ENCODE measurements around the gene GFOD2.

GFOD2 gene

DNA sequence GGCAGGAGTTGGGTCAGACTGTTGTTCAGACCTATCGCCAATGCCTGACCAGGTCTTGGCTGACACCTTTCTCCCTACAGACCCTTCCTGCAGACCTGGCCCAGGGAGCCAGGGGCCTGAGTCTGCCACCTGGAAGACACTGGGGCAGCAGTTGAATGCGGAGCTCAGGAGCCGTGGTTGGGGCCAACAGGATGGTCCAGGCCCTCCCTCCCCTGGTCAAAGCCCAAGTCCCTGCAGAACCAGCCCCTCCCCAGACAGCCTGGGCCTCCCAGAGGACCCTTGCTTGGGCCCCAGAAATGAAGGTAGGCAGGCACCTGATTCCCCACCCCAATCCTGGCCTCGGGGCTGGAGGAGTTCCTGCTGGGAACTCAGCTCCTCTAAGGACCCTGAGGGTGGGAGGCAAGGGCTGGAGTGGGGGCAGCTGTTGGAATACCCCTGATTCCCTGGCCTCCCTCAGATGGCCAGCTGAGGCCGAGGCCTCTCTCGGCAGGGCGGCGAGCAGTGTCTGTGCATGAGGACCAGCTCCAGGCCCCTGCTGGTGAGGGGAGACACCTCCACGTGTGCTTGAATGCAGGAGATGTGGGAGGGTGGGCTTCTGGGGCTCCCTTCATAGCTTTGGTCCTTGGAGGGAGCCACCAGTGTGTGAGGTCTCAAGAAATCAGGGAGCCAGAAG, 62.6 kb downstream of the GFOD2 start:
- no peak for DNase-seq

- no peak for DNase-seq
Measured at GRCh38 chr16:67655363-67655762, 63.8 kb downstream of the GFOD2 start.

DNA sequence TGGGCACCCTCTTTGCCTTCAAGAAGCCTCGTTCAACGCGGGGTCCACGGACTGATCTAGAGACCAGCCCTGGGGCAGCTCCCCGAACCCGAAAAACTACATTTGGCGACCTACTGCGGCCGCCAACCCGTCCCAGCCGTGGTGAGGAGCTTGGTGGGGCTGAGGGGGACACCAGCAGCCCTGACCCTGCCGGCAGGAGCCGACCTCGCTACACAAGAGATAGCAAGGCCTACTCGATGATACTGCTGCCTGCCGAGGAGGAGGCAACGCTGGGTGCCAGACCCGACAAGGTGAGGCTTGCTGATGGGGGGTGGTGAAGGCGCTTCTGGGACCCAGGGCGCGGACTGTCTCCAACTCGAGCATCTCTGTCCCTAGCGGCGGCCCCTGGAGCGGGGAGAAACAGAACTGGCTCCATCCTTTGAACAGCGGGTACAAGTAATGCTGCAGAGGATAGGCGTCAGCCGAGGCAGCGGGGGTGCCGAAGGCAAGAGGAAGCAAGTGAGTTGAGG, 64.7 kb downstream of the GFOD2 start:
- DNase-seq: no peak

DNA sequence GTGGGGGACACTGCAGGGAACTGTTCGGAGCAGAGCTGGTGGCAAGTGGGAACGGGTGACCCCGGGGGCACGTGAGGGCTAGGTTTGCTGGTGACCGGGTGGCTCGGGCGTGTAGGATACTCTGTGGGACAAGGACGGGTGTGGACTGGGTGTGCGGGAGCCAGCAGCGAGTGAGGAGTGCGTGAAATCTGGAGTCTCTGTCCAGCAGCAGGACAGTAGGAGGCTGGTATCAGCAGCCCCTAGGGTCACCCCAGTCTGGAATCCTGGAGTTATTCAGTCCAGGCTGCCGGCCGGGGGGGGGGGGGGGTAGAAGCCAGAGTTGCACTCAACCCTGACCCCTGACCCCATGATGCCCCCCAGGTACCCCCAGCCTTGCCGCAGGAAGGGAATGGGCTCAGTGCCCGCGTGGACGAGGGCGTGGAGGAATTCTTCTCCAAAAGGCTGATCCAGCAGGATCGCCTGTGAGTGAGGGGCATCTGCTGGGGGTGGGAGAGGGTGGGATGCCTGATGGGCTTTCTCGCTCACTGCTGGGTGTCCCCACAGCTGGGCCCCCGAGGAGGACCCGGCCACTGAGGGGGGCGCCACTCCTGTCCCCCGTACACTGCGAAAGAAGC, 65.2 kb downstream of the GFOD2 start:
- no peak for DNase-seq

- no peak for DNase-seq
Measured at GRCh38 chr16:67653128-67653788, 65.9 kb downstream of the GFOD2 start.

DNA sequence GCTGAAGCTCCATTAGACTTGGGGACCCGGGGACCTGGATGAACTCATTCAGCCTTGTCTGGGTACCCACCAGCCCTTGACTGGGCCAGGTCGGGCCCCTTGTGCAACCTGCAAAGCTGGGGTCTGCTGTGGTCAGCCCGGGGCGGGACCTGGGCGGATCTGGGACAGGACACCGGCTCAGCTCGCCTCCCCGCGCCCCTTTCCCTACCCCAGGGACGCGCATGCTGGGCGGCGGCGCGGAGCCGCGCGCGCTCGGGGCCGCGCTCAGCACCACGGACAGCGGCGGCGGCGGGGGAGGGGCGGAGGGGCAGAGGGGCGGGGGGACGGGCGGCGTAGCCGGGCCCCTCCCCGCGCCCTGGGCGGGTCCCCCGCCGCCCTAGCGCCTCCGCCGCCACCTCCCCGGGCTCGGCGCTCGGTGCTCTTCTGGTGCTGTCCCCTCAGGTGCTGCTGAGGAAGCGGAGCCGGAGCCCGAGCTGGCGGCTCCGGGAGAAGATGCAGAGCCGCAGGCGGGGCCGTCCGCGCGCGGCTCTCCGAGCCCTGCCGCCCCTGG, 66.5 kb downstream of the GFOD2 start:
- no peak for DNase-seq

DNA sequence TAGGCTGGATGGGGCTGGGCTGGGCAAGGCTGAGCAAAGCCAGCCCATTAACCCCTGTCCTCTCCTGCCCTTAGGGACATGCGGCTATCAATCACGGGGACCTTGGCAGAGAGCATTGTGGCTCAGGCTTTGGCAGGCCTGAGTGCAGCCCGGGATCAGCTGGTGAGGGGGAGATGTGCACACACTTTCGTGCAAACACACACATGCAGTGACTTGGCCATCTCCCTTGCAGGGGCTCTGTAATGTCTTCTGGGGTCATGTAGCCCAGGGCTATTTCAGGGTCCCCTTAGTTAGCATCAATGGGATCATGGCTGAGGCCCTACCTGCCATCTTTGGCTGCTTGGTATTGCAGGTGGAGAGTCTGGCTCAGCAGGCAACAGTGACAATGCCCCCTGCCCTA, 67.3 kb downstream of the GFOD2 start:
- DNase-seq: no peak

GRCh38 chr16:67651039-67651438, 68.1 kb downstream of the GFOD2 start:
- no peak for DNase-seq

- no peak for DNase-seq
Measured at GRCh38 chr16:67650023-67650422, 69.1 kb downstream of the GFOD2 start.

- no peak for DNase-seq
Measured at GRCh38 chr16:67649494-67649931, 69.6 kb downstream of the GFOD2 start.

DNA sequence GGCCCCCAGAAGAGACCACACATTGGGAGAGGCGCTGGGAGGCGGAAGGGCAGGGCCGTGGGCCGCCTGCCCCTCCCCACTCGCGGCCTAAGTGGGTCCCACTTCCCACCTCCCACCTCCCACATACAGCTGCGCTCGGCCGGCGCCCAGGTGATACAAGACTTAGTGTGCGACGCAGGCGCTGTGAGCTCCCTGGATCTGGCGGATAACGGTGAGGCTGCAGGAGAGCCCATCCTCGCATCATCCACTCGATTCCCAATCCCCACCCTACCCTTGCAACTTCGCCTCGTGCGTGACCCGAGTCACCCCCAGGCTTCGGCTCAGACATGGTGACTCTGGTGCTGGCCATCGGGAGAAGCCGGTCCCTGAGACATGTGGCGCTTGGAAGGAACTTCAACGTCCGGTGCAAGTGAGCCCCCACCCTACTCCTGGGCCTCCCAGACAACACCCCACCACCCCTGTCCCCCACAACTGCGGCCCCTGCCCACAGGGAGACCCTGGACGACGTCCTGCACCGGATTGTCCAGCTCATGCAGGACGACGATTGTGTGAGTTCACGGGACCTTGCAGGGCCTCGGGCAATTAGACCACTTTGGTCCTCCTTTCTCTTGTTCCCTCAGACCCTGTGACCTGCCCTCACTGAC, 70.2 kb downstream of the GFOD2 start:
- DNase-seq: no peak

GRCh38 chr16:67648088-67648763, 70.9 kb downstream of the GFOD2 start:
- no peak for DNase-seq

DNA sequence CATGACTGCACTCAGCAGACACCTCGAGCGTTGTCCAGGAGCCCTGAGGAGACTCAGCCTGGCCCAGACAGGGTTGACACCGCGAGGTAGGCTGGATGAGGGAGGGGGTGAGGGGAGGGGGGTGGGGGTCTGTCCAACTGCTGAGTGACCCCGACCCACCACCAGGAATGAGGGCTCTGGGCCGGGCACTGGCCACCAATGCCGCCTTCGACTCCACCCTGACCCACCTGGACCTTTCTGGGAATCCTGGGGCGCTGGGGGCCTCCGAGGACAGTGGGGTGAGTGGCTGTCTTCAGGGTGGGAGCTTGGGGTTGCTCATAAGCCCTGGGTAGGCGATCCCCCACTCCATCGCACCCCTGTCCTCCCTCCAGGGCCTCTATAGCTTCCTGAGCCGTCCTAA, 71.4 kb downstream of the GFOD2 start:
- no peak for DNase-seq

GRCh38 chr16:67647111-67647651, 71.9 kb downstream of the GFOD2 start:
- DNase-seq: no peak

DNA sequence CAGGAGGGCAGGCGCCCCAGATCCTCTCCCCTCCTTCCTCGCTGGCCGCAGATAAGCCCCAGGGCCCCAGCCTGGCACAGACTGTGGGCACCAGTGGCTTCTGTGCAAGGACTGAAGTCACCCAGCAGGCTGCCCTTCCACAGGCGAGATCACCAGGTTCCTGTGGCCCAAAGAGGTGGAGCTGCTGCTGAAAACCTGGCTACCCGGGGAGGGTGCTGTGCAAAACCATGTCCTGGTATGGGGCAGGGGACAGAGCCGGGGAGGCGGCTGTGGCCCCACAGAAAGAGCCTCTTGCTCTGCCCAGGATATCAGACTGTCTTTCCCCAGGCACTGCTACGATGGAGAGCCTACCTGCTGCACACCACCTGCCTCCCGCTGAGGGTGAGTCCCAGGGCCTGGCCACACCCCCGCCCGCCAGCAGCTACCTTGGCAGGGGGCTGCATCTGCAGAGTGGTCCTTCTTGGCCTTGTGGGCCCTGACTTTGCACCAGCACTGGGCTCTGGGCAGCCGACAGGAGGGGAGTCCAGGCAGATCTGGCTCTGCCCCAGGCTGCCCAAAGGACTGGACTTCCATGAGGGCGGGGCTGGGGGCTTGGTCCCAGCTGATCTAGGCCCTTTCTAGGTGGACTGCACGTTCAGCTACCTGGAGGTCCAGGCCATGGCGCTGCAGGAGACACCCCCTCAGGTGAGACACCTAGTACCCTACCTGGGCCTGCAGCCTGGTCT, 73.6 kb downstream of the GFOD2 start:
- no peak for DNase-seq

DNA sequence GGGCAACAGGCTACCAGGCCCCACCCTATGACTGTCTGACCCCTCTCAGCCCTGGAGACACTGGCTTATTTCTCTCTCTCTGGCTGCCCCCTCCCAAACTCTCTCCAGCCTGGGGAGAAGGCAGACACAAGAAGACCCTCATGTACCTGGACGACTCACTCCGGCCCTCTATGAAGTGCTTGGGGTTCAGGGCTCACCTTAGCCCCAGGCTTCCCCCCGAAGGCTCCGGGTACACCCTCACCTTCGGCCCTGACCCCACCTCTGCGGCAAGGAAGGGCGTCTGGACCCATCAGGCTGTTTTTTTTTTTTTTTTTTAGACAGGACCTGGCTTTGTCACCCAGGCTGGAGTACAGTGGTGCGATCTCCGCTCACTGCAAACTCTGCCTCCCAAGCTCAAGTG, 75.1 kb downstream of the GFOD2 start:
- DNase-seq: no peak

DNA sequence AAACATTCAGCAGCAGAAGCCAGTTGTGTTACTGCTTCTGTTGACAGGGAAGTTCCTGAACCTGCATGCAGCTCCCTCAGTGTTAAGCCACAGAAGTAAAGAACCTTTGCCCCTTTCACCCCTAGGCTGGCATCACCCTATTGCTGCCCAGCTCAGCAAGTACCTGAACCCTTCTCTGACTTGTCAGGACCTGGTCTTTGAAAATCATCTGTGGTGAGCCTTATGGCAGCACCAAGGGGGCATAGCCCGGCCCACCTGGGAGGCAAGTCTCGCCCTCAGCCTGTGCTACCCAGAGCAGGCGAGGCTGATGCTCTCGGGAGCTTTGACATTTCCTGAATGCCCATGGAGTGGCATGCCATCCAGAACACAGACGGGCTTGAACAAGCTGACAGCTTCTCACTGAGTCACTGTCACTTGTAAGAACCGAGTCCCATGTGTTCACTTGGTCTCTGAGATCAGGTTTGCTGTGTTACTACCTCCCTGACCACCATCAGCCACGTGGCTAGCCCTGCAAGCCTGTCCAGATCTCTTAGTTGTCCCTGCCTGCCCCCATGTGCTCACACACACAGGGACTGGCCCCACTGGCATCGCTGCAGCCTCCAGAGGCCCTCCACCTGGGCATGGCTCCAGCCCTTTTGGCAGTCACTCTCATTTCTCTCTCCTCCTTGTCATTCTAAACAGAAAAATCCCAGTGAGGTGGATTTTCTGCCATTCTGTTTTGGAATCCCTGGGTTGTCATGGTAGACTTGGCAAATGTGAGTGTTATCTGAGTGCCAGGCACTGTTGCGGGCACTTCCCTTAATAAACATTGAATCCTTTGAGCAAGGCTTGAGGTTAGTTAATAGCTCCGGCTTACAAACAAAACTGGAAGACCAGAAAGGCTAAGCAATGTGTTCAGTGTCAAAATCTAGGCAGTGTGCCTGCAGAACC, 77.1 kb downstream of the GFOD2 start:
- no peak for DNase-seq

GRCh38 chr16:67637625-67638024, 81.5 kb downstream of the GFOD2 start:
- no peak for DNase-seq

GRCh38 chr16:67636713-67637112, 82.4 kb downstream of the GFOD2 start:
- DNase-seq: no peak

DNA sequence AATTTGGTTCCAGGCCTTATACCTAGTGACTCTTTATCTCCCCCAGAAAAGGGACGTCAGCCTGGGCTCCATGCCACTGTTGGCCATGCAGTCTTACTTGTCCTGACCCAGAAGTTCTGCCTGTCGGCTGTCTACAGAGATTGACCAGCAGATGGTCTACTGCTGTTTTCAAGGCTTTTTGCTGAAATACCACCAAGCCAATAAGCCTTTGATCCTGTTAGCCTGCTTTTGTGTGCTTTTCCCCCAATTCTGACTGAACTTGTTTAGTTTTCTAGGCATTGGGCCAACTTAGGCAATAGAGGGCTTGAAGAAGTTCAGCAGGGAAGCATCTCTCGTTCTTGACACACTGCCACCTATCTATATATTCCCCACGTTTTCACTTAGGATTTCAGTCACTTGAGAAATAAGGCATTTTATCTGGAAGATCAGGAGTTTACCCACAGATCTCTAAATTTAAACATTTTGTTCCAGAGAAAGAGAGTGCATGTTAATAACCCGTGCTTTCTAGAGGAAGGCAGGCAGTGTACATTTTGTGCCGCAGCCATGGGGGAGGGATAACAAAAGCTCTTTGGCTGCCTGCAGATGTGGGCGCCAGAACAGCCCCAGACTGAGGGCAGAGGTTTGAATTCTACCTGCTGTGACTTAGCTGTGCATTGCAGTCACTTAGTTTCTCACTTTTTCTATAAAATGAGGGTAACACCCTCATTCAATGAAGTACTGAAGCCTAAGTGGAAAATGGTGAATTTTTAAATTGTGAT, 86.5 kb downstream of the GFOD2 start:
- DNase-seq: no peak
